K562 (cell line): Measurements from ENCODE around the gene SULT2B1. TPM values are rescaled to one million over a fixed set of nuclear protein-coding genes. Genes with fewer than 3 reads are reported as not detected.

Experiments used
- CREM ChIP-seq: IDR thresholded peaks from 2 replicates; pipeline ENCODE4 v1.6.1; 2014; ENCODE audit warnings: antibody characterized with exemption, low read depth
- HCFC1 ChIP-seq: IDR thresholded peaks from 2 replicates; pipeline ENCODE4 v1.6.1; 2012; ENCODE audit warnings: low read depth, low read length, improper control_type of control experiment
- HMGN3 ChIP-seq: IDR thresholded peaks from 2 replicates; pipeline ENCODE4 v1.6.1; 2011; ENCODE audit warnings: borderline replicate concordance, low read depth, mild to moderate bottlenecking, mixed read lengths, low read length; ENCODE audit not compliant: insufficient read length; ENCODE audit errors: extremely low read depth
- LCOR ChIP-seq: sonication (generic); formaldehyde crosslinking; IDR thresholded peaks from 2 replicates; pipeline ENCODE4 v1.8.0; 2022; ENCODE audit warnings: mild to moderate bottlenecking, missing genetic modification reagents
- MCM3 ChIP-seq: fragments of 450-650 bp; IDR thresholded peaks from 2 replicates; pipeline ENCODE4 v1.6.1; 2016
- NUFIP1 ChIP-seq: fragments of 450-650 bp; IDR thresholded peaks from 2 replicates; pipeline ENCODE4 v1.6.1; 2018; ENCODE audit not compliant: partially characterized antibody
- PHF8 ChIP-seq: fragments of 200-600 bp; sonication (generic); IDR thresholded peaks from 2 replicates; pipeline ENCODE4 v1.6.1; 2012; ENCODE audit warnings: mixed run types, mild to moderate bottlenecking, inconsistent platforms, low read length, moderate library complexity, borderline replicate concordance
- POLR2G ChIP-seq: fragments of 200-400 bp; formaldehyde crosslinking; IDR thresholded peaks from 2 replicates; pipeline ENCODE4 v1.6.1; 2017; ENCODE audit warnings: low read depth, mild to moderate bottlenecking, antibody characterized with exemption, low read length, moderate library complexity
- POLR3G ChIP-seq: IDR thresholded peaks from 2 replicates; pipeline ENCODE4 v1.6.1; 2011; ENCODE audit not compliant: insufficient read length, insufficient replicate concordance; ENCODE audit errors: extremely low read depth
- ZNF143 ChIP-seq: sonication (generic); formaldehyde crosslinking; IDR thresholded peaks from 2 replicates; pipeline ENCODE4 v1.9.0; 2022; ENCODE audit warnings: mild to moderate bottlenecking, missing genetic modification reagents
- polyA plus RNA-seq, 8 experiments: library from polyadenylated mRNA; depleted of rRNA in 4 of 8; stranded (reverse) in 5 of 8; unstranded in 3 of 8; fragments of >200 nt; fragmentation: Nextera tagmentation in 2 of 8; fragmentation: Illumina TruSeq in 1 of 8; extraction: Ambion mirVana in 2 of 8; extraction: Trizol in 1 of 8; gene quantifications; 2 replicates each; pipeline versions ENCODE4 v1.2.1 to v1.2.3, GENCODE V29; 2011 to 2014; ENCODE audit warnings: inconsistent platforms in 1 of 8, missing spikeins in 1 of 8
- total RNA-seq, 7 experiments: library from RNA; depleted of rRNA in 6 of 7; stranded (reverse); fragments of >200 nt in 6 of 7; fragmentation: Illumina TruSeq in 2 of 7; extraction: Trizol in 2 of 7; gene quantifications; 2 replicates each; pipeline versions ENCODE4 v1.2.1 to v1.2.3, GENCODE V29; 2011 to 2021; ENCODE audit warnings: low replicate concordance in 1 of 7
- TF ChIP-seq, protein P1 (sequence below), 2 experiments: fragments of 450-650 bp; IDR thresholded peaks; 2 replicates each; pipeline ENCODE4 v1.6.1; 2018; ENCODE audit warnings: mild to moderate bottlenecking in 2 of 2, low read depth in 1 of 2; ENCODE audit not compliant: partially characterized antibody in 2 of 2
- TF ChIP-seq, protein P2 (sequence below): fragments of 250-450 bp; sonication (Bioruptor Pico); IDR thresholded peaks from 2 replicates; pipeline ENCODE4 v1.4.0; 2020
- TF ChIP-seq, protein P3 (sequence below): sonication (generic); formaldehyde crosslinking; IDR thresholded peaks from 2 replicates; pipeline ENCODE4 v1.8.0; 2022; ENCODE audit warnings: mild to moderate bottlenecking, missing genetic modification reagents

The SULT2B1 gene
- total and polyA plus RNA-seq, 9 of the 15 experiments (the other 6 are each of a cell fraction or from before 2014, with no cell fraction given) = 0.09 to 0.62 (median 0.22) TPM; not detected in 2

DNA sequence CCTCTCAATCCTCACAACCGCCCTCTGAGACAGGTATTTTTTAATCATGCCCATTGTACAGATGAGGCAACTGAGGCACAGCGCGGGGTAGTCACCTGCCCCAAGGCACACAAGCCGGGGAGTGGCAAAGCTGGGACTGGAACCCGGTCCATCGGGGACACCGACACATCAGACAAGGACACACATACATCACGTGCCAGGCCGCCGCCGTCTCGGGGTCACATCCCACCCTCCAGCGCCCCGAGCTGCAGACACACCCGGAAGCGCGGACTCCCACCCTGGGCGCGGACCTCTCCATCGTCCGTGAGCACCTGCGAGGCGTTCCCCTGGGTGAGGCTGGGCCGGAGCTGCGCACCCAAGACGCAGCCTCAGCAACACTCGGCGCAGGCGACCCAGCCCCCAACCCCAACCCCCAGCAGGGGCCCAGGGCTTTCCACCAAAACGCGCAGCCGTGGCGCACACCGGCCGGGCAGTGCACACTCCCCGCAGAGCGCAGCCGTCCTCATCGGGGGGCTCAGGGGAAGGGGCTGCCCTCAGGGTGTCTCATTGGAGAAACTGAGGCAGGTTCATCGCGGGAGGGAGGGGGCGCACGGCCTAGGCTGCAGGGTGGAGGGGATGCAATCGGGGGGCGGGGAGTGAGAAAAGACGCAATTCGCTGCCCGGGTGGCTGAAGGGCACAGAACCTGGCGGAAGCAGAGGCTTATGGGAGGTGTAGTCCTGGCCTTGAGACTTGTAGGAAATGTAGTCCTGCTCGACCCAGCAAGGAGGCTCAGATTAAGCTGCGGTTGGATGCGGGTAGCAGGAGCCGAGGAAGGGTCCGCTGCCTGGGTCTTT, 38.5 kb upstream of the SULT2B1 start (continued):
- TF ChIP-seq HCFC1 = peak; percentile 94
- TF ChIP-seq MCM3 = no peak
- TF ChIP-seq HMGN3 = peak; percentile 46
- TF ChIP-seq, protein P1, sequence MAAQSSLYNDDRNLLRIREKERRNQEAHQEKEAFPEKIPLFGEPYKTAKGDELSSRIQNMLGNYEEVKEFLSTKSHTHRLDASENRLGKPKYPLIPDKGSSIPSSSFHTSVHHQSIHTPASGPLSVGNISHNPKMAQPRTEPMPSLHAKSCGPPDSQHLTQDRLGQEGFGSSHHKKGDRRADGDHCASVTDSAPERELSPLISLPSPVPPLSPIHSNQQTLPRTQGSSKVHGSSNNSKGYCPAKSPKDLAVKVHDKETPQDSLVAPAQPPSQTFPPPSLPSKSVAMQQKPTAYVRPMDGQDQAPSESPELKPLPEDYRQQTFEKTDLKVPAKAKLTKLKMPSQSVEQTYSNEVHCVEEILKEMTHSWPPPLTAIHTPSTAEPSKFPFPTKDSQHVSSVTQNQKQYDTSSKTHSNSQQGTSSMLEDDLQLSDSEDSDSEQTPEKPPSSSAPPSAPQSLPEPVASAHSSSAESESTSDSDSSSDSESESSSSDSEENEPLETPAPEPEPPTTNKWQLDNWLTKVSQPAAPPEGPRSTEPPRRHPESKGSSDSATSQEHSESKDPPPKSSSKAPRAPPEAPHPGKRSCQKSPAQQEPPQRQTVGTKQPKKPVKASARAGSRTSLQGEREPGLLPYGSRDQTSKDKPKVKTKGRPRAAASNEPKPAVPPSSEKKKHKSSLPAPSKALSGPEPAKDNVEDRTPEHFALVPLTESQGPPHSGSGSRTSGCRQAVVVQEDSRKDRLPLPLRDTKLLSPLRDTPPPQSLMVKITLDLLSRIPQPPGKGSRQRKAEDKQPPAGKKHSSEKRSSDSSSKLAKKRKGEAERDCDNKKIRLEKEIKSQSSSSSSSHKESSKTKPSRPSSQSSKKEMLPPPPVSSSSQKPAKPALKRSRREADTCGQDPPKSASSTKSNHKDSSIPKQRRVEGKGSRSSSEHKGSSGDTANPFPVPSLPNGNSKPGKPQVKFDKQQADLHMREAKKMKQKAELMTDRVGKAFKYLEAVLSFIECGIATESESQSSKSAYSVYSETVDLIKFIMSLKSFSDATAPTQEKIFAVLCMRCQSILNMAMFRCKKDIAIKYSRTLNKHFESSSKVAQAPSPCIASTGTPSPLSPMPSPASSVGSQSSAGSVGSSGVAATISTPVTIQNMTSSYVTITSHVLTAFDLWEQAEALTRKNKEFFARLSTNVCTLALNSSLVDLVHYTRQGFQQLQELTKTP (IDR thresholded peaks at IDR 0.05; ENCODE audit: low read depth in 1 of 2, partially characterized antibody in 2 of 2) = peak in 1 of 2 experiments; percentile 96
- TF ChIP-seq, protein P2, sequence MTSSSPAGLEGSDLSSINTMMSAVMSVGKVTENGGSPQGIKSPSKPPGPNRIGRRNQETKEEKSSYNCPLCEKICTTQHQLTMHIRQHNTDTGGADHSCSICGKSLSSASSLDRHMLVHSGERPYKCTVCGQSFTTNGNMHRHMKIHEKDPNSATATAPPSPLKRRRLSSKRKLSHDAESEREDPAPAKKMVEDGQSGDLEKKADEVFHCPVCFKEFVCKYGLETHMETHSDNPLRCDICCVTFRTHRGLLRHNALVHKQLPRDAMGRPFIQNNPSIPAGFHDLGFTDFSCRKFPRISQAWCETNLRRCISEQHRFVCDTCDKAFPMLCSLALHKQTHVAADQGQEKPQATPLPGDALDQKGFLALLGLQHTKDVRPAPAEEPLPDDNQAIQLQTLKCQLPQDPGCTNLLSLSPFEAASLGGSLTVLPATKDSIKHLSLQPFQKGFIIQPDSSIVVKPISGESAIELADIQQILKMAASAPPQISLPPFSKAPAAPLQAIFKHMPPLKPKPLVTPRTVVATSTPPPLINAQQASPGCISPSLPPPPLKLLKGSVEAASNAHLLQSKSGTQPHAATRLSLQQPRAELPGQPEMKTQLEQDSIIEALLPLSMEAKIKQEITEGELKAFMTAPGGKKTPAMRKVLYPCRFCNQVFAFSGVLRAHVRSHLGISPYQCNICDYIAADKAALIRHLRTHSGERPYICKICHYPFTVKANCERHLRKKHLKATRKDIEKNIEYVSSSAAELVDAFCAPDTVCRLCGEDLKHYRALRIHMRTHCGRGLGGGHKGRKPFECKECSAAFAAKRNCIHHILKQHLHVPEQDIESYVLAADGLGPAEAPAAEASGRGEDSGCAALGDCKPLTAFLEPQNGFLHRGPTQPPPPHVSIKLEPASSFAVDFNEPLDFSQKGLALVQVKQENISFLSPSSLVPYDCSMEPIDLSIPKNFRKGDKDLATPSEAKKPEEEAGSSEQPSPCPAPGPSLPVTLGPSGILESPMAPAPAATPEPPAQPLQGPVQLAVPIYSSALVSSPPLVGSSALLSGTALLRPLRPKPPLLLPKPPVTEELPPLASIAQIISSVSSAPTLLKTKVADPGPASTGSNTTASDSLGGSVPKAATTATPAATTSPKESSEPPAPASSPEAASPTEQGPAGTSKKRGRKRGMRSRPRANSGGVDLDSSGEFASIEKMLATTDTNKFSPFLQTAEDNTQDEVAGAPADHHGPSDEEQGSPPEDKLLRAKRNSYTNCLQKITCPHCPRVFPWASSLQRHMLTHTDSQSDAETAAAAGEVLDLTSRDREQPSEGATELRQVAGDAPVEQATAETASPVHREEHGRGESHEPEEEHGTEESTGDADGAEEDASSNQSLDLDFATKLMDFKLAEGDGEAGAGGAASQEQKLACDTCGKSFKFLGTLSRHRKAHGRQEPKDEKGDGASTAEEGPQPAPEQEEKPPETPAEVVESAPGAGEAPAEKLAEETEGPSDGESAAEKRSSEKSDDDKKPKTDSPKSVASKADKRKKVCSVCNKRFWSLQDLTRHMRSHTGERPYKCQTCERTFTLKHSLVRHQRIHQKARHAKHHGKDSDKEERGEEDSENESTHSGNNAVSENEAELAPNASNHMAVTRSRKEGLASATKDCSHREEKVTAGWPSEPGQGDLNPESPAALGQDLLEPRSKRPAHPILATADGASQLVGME (CRISPR knock-in tag) = 0 out of 2 replicates have a peak, but pooled peaks have one; percentile 71
- TF ChIP-seq NUFIP1 = no peak
- no peak for TF ChIP-seq POLR3G
- TF ChIP-seq, protein P3, sequence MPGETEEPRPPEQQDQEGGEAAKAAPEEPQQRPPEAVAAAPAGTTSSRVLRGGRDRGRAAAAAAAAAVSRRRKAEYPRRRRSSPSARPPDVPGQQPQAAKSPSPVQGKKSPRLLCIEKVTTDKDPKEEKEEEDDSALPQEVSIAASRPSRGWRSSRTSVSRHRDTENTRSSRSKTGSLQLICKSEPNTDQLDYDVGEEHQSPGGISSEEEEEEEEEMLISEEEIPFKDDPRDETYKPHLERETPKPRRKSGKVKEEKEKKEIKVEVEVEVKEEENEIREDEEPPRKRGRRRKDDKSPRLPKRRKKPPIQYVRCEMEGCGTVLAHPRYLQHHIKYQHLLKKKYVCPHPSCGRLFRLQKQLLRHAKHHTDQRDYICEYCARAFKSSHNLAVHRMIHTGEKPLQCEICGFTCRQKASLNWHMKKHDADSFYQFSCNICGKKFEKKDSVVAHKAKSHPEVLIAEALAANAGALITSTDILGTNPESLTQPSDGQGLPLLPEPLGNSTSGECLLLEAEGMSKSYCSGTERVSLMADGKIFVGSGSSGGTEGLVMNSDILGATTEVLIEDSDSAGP (CRISPR knock-in tag) = no peak
- TF ChIP-seq POLR2G = peak; percentile 55
- peak; percentile 38; the same call in 1 of the 2 replicates for TF ChIP-seq PHF8
- TF ChIP-seq ZNF143 (CRISPR knock-in tag) = peak; percentile 86
- peak; percentile 41; the same call in 1 of the 2 replicates for TF ChIP-seq LCOR (CRISPR knock-in tag)
- peak; percentile 62 for TF ChIP-seq CREM
